Activated naive CD4-positive, alpha-beta T cell treated with anti-CD3 and anti-CD28 coated beads, Interleukin-2, amount 10 ng/mL, durations not matched to agents 7 days and 5 days (primary cell): Measurements from ENCODE around the gene CC2D1B.

Experiments used
- CTCF ChIA-PET: fragments of 350-600 bp; sonication (Branson Sonifier 250); formaldehyde crosslinking; loops from one replicate; lab custom pipeline; 2021; ENCODE audit warnings: antibody characterized with exemption; lab: Charles Lee
- DNase-seq: peaks from one replicate; pipeline ENCODE4 v3.0.0-alpha.2; 2020
- H3K27ac Mint-ChIP-seq: one replicate; pipeline ENCODE4 v1.8.0; 2021; ENCODE audit warnings: mild to moderate bottlenecking, moderate library complexity, mixed read lengths
- H3K27me3 Mint-ChIP-seq: one replicate; pipeline ENCODE4 v1.8.0; 2021; ENCODE audit warnings: mild to moderate bottlenecking, mixed read lengths
- H3K36me3 Mint-ChIP-seq: one replicate; pipeline ENCODE4 v1.8.0; 2021; ENCODE audit warnings: mixed read lengths
- H3K4me1 Mint-ChIP-seq: one replicate; pipeline ENCODE4 v1.8.0; 2021; ENCODE audit warnings: mixed read lengths
- H3K4me3 Mint-ChIP-seq: one replicate; pipeline ENCODE4 v1.8.0; 2021; ENCODE audit warnings: mild to moderate bottlenecking, moderate library complexity, mixed read lengths
- H3K9me3 Mint-ChIP-seq: one replicate; pipeline ENCODE4 v1.8.0; 2021; ENCODE audit warnings: mixed read lengths

The CC2D1B gene

GRCh38 chr1:52306227-52307006 lies 59.6 kb downstream of the CC2D1B start:
- Mint-ChIP-seq H3K9me3 (no peaks in the 10 kb centered on the region), H3K36me3 (no peaks in the 10 kb centered on the region), H3K4me1 (no peaks in the 10 kb centered on the region), H3K27me3 (no peaks in the 10 kb centered on the region), H3K4me3 (no peak overlapping the region), H3K27ac (no peak overlapping the region)
- CTCF ChIA-PET: no interaction called here
- DNase-seq: no peak

GRCh38 chr1:52305417-52306226 lies 60.4 kb downstream of the CC2D1B start:
- H3K4me1 Mint-ChIP-seq: no peaks in the 10 kb centered on the region
- H3K27me3 Mint-ChIP-seq: no peaks in the 10 kb centered on the region
- no peak for DNase-seq
- CTCF ChIA-PET: no interaction called here
- no peaks in the 10 kb centered on the region for H3K36me3 Mint-ChIP-seq
- H3K27ac Mint-ChIP-seq: no peak overlapping the region
- H3K4me3 Mint-ChIP-seq: no peak overlapping the region
- H3K9me3 Mint-ChIP-seq: no peaks in the 10 kb centered on the region
